K562 (cell line): ENCODE data around the gene TMEM209. TPM values are rescaled to one million over a fixed set of nuclear protein-coding genes. Genes with fewer than 3 reads are reported as not detected.

Source experiments
- CBFB ChIP-seq: sonication (generic); formaldehyde crosslinking; IDR thresholded peaks from 2 replicates; pipeline ENCODE4 v1.4.0; 2020; ENCODE audit warnings: mild to moderate bottlenecking, missing genetic modification reagents
- CBX1 ChIP-seq: sonication (generic); IDR thresholded peaks from 2 replicates; pipeline ENCODE4 v1.6.1; 2016; ENCODE audit warnings: antibody characterized with exemption, low read depth, mild to moderate bottlenecking
- CBX2 ChIP-seq: fragments of 200-600 bp; sonication (generic); IDR thresholded peaks from one replicate; pipeline ENCODE4 v1.6.1; 2012; ENCODE audit warnings: mild to moderate bottlenecking, low read length, inconsistent platforms; ENCODE audit not compliant: insufficient read depth, poor library complexity, severe bottlenecking
- DNMT1 ChIP-seq: fragments of 450-650 bp; IDR thresholded peaks from 2 replicates; pipeline ENCODE4 v1.6.1; 2016; ENCODE audit warnings: antibody characterized with exemption, mild to moderate bottlenecking
- E2F3 ChIP-seq: fragments of 250-450 bp; sonication (Bioruptor Pico); IDR thresholded peaks from 2 replicates; pipeline ENCODE4 v1.4.0; 2020; ENCODE audit warnings: mild to moderate bottlenecking
- ETV1 ChIP-seq: fragments of 450-650 bp; conservative IDR thresholded peaks from 2 replicates; pipeline ENCODE4 v1.6.1; 2016; ENCODE audit warnings: missing genetic modification characterization, control low read depth, low read depth, missing compliant biosample characterization
- HDAC6 ChIP-seq: IDR thresholded peaks from 2 replicates; pipeline ENCODE4 v1.6.1; 2012; ENCODE audit warnings: low read depth, mild to moderate bottlenecking, control low read depth, inconsistent platforms, low read length, moderate library complexity
- HNRNPLL ChIP-seq: fragments of 200-400 bp; formaldehyde crosslinking; IDR thresholded peaks from 2 replicates; pipeline ENCODE4 v1.6.1; 2017; ENCODE audit warnings: low read length, low read depth, mild to moderate bottlenecking; ENCODE audit not compliant: poor library complexity, severe bottlenecking
- NR4A1 ChIP-seq, 2 experiments: fragments of 250-450 bp in 1 of 2; fragments of 450-650 bp in 1 of 2; sonication (Bioruptor Pico) in 1 of 2; IDR thresholded peaks; 2 replicates each; pipeline versions ENCODE4 v1.4.0 to v1.6.1; 2016 to 2020; ENCODE audit warnings: mild to moderate bottlenecking in 2 of 2, missing compliant biosample characterization in 1 of 2, missing genetic modification characterization in 1 of 2, moderate library complexity in 1 of 2
- PHF8 ChIP-seq: fragments of 200-600 bp; sonication (generic); IDR thresholded peaks from 2 replicates; pipeline ENCODE4 v1.6.1; 2012; ENCODE audit warnings: mixed run types, mild to moderate bottlenecking, inconsistent platforms, low read length, moderate library complexity, borderline replicate concordance
- RBM14 ChIP-seq: fragments of 200-400 bp; formaldehyde crosslinking; IDR thresholded peaks from 2 replicates; pipeline ENCODE4 v1.6.1; 2018; ENCODE audit warnings: low read depth, mild to moderate bottlenecking, low read length, moderate library complexity, borderline replicate concordance; ENCODE audit not compliant: insufficient read depth
- THRAP3 ChIP-seq: fragments of 450-650 bp; IDR thresholded peaks from 2 replicates; pipeline ENCODE4 v1.6.1; 2016; ENCODE audit warnings: mild to moderate bottlenecking, inconsistent platforms, borderline replicate concordance
- ZNF644 ChIP-seq: fragments of 200-800 bp; sonication (Bioruptor generic); IDR thresholded peaks from 2 replicates; pipeline ENCODE4 v1.6.1; 2016; ENCODE audit warnings: low read depth, missing genetic modification characterization, missing compliant biosample characterization
- polyA plus RNA-seq, 8 experiments: library from polyadenylated mRNA; depleted of rRNA in 4 of 8; stranded (reverse) in 5 of 8; unstranded in 3 of 8; fragments of >200 nt; fragmentation: Nextera tagmentation in 2 of 8; fragmentation: Illumina TruSeq in 1 of 8; extraction: Ambion mirVana in 2 of 8; extraction: Trizol in 1 of 8; gene quantifications; 2 replicates each; pipeline versions ENCODE4 v1.2.1 to v1.2.3, GENCODE V29; 2011 to 2014; ENCODE audit warnings: inconsistent platforms in 1 of 8, missing spikeins in 1 of 8
- total RNA-seq, 7 experiments: library from RNA; depleted of rRNA in 6 of 7; stranded (reverse); fragments of >200 nt in 6 of 7; fragmentation: Illumina TruSeq in 2 of 7; extraction: Trizol in 2 of 7; gene quantifications; 2 replicates each; pipeline versions ENCODE4 v1.2.1 to v1.2.3, GENCODE V29; 2011 to 2021; ENCODE audit warnings: low replicate concordance in 1 of 7
- TF ChIP-seq, protein P1 (sequence below): IDR thresholded peaks from 2 replicates; pipeline ENCODE4 v1.6.1; 2012; ENCODE audit warnings: low read depth, low read length, improper control_type of control experiment, borderline replicate concordance
- TF ChIP-seq, protein P2 (sequence below), 3 experiments: fragments of 200-800 bp in 1 of 3; fragments of 250-450 bp in 1 of 3; fragments of 450-650 bp in 1 of 3; sonication (Bioruptor Pico) in 1 of 3; sonication (Bioruptor generic) in 1 of 3; formaldehyde crosslinking in 1 of 3; IDR thresholded peaks; 2 replicates each; pipeline versions ENCODE4 v1.6.1 to v1.8.0; 2016 to 2022; ENCODE audit warnings: mild to moderate bottlenecking in 2 of 3, missing genetic modification characterization in 2 of 3, missing compliant biosample characterization in 1 of 3, moderate library complexity in 1 of 3
- TF ChIP-seq, protein P3 (sequence below): fragments of 250-450 bp; sonication (Bioruptor Pico); IDR thresholded peaks from 2 replicates; pipeline ENCODE4 v1.5.0; 2021
- TF ChIP-seq, protein P4 (sequence below): fragments of 450-650 bp; IDR thresholded peaks from 2 replicates; pipeline ENCODE4 v1.6.1; 2017; ENCODE audit warnings: mild to moderate bottlenecking, moderate library complexity

TMEM209 gene
- total and polyA plus RNA-seq, 9 of the 15 experiments (the other 6 are each of a cell fraction or from before 2014, with no cell fraction given), result 36.8 to 116 (median 76.6) TPM

DNA sequence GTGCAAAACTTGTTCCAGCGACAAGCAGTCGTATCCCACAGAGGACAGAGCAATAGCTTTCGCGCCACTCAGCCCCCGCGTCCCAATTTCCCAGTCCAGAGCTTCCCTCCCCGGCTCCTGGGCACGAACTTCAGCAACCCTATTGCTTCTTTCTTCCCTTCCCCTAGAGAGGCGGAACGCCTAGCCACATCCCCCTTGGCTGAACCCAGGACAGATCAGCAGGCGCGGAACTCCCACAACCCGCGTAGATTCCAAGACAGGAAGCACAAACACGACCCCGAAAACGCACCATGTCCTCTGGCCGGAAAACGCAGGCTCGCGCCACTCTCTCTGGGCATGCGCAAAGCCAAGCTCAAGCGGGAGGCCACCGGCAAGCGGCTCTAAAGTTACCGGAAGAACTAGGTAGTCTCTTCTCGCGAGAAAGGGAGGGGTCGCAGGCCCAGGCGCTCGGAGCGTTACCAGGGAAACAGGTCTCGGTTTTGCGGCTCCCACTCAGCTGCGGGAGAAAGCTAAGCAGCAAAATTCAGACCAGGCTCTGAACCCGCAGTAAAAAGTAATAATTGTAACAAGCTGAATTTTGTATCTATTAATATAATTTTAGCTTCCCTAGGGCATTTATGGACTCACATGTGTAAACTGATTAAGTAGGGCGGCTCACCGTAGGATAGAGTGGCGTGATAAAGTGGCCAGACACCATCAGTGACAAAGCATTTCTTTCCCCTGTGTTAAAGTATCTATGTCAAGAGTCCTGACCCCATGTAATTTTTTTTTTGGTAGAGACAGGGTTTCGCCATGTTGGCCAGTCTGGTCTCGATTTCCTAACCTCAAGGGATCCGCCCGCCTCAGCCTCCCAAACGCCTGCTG is at the start of gene TMEM209 (continued):
- TF ChIP-seq CBFB, result no peak; the same call in 1 of the 2 replicates
- TF ChIP-seq, protein P1, sequence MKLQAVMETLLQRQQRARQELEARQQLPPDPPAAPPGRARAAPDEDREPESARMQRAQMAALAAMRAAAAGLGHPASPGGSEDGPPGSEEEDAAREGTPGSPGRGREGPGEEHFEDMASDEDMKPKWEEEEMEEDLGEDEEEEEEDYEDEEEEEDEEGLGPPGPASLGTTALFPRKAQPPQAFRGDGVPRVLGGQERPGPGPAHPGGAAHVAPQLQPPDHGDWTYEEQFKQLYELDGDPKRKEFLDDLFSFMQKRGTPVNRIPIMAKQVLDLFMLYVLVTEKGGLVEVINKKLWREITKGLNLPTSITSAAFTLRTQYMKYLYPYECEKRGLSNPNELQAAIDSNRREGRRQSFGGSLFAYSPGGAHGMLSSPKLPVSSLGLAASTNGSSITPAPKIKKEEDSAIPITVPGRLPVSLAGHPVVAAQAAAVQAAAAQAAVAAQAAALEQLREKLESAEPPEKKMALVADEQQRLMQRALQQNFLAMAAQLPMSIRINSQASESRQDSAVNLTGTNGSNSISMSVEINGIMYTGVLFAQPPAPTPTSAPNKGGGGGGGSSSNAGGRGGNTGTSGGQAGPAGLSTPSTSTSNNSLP, result peak; percentile 59; the same call in 1 of the 2 replicates
- TF ChIP-seq ETV1, result peak; percentile 95
- no peak for TF ChIP-seq NR4A1 (CRISPR knock-in tag; IDR thresholded peaks at IDR 0.05)
- no peak; the same call in 1 of the 2 replicates for TF ChIP-seq NR4A1 (tag; IDR thresholded peaks at IDR 0.05)
- TF ChIP-seq CBX2, result no peak
- peak; percentile 96 for TF ChIP-seq CBX1
- TF ChIP-seq E2F3 (CRISPR knock-in tag), result peak; percentile 77
- no peak; the same call in 1 of the 2 replicates for TF ChIP-seq THRAP3
- TF ChIP-seq DNMT1, result peak; percentile 41; the same call in 1 of the 2 replicates
- TF ChIP-seq ZNF644, result peak; percentile 51; the same call in 1 of the 2 replicates
- TF ChIP-seq, protein P2, sequence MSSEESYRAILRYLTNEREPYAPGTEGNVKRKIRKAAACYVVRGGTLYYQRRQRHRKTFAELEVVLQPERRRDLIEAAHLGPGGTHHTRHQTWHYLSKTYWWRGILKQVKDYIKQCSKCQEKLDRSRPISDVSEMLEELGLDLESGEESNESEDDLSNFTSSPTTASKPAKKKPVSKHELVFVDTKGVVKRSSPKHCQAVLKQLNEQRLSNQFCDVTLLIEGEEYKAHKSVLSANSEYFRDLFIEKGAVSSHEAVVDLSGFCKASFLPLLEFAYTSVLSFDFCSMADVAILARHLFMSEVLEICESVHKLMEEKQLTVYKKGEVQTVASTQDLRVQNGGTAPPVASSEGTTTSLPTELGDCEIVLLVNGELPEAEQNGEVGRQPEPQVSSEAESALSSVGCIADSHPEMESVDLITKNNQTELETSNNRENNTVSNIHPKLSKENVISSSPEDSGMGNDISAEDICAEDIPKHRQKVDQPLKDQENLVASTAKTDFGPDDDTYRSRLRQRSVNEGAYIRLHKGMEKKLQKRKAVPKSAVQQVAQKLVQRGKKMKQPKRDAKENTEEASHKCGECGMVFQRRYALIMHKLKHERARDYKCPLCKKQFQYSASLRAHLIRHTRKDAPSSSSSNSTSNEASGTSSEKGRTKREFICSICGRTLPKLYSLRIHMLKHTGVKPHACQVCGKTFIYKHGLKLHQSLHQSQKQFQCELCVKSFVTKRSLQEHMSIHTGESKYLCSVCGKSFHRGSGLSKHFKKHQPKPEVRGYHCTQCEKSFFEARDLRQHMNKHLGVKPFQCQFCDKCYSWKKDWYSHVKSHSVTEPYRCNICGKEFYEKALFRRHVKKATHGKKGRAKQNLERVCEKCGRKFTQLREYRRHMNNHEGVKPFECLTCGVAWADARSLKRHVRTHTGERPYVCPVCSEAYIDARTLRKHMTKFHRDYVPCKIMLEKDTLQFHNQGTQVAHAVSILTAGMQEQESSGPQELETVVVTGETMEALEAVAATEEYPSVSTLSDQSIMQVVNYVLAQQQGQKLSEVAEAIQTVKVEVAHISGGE (CRISPR knock-in tag; IDR thresholded peaks at IDR 0.05), result peak in 2 of 3 experiments; percentile 28 to 95; a peak in 3 of 6 replicates
- TF ChIP-seq HNRNPLL, result peak; percentile 84
- TF ChIP-seq RBM14, result no peak
- peak; percentile 49; the same call in 1 of the 2 replicates for TF ChIP-seq HDAC6
- peak; percentile 96 for TF ChIP-seq PHF8
- TF ChIP-seq, protein P3, sequence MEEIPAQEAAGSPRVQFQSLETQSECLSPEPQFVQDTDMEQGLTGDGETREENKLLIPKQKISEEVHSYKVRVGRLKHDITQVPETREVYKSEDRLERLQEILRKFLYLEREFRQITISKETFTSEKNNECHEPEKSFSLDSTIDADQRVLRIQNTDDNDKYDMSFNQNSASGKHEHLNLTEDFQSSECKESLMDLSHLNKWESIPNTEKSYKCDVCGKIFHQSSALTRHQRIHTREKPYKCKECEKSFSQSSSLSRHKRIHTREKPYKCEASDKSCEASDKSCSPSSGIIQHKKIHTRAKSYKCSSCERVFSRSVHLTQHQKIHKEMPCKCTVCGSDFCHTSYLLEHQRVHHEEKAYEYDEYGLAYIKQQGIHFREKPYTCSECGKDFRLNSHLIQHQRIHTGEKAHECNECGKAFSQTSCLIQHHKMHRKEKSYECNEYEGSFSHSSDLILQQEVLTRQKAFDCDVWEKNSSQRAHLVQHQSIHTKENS (CRISPR knock-in tag), result 0 out of 2 replicates have a peak, but pooled peaks have one; percentile 54
- TF ChIP-seq, protein P4, sequence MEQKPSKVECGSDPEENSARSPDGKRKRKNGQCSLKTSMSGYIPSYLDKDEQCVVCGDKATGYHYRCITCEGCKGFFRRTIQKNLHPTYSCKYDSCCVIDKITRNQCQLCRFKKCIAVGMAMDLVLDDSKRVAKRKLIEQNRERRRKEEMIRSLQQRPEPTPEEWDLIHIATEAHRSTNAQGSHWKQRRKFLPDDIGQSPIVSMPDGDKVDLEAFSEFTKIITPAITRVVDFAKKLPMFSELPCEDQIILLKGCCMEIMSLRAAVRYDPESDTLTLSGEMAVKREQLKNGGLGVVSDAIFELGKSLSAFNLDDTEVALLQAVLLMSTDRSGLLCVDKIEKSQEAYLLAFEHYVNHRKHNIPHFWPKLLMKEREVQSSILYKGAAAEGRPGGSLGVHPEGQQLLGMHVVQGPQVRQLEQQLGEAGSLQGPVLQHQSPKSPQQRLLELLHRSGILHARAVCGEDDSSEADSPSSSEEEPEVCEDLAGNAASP, result no peak
